SK-N-MC (cell line): Measurements from ENCODE around the gene LIF.

Experiments
- EZH2 ChIP-seq: fragments of 200-600 bp; sonication (generic); IDR thresholded peaks from one replicate; pipeline ENCODE4 v1.6.1; 2017; ENCODE audit warnings: antibody characterized with exemption
- POLR2AphosphoS5 ChIP-seq: IDR thresholded peaks from 2 replicates; pipeline ENCODE4 v1.6.1; 2012; ENCODE audit warnings: mild to moderate bottlenecking, low read depth, low read length, borderline replicate concordance

GRCh38 chr22:30268331-30268730, 21.8 kb upstream of the LIF start:
- TF ChIP-seq EZH2 (no peak), POLR2AphosphoS5 (no peak)
